SK-N-MC (cell line): ENCODE results near the gene TGDS.

Experiments used
- DNase-seq: peaks from one replicate; pipeline ENCODE4 v3.0.0-alpha.2; 2011; ENCODE audit warnings: low read depth, low spot score
- H3K27ac ChIP-seq: fragments of 200-600 bp; sonication (generic); 2 replicates; pipeline ENCODE4 v1.5.1; 2016; ENCODE audit warnings: mixed run types
- H3K36me3 ChIP-seq: fragments of 200-600 bp; sonication (generic); 2 replicates; pipeline ENCODE4 v1.6.1; 2017; ENCODE audit warnings: antibody characterized with exemption, low read length, mixed read lengths; ENCODE audit not compliant: insufficient read depth
- H3K4me3 ChIP-seq: fragments of 200-600 bp; sonication (generic); 2 replicates; pipeline ENCODE4 v1.5.1; 2016
- H3K9ac ChIP-seq: fragments of 200-600 bp; sonication (generic); 2 replicates; pipeline ENCODE4 v1.8.0; 2017; ENCODE audit warnings: mixed run types, mixed read lengths; ENCODE audit not compliant: insufficient read length
- H3K9me3 ChIP-seq: fragments of 200-600 bp; sonication (generic); 2 replicates; pipeline ENCODE4 v1.6.1; 2017; ENCODE audit warnings: low read depth, mild to moderate bottlenecking, antibody characterized with exemption, low read length, moderate library complexity, mixed read lengths
- EZH2 ChIP-seq: fragments of 200-600 bp; sonication (generic); IDR thresholded peaks from one replicate; pipeline ENCODE4 v1.6.1; 2017; ENCODE audit warnings: antibody characterized with exemption
- FOXP2 ChIP-seq: optimal IDR thresholded peaks from 2 replicates; pipeline ENCODE3; 2011; ENCODE audit warnings: mild to moderate bottlenecking, moderate library complexity; ENCODE audit not compliant: insufficient read depth; ENCODE audit errors: extremely low read length, control extremely low read depth
- POLR2AphosphoS5 ChIP-seq: IDR thresholded peaks from 2 replicates; pipeline ENCODE4 v1.6.1; 2012; ENCODE audit warnings: mild to moderate bottlenecking, low read depth, low read length, borderline replicate concordance

TGDS gene

DNA sequence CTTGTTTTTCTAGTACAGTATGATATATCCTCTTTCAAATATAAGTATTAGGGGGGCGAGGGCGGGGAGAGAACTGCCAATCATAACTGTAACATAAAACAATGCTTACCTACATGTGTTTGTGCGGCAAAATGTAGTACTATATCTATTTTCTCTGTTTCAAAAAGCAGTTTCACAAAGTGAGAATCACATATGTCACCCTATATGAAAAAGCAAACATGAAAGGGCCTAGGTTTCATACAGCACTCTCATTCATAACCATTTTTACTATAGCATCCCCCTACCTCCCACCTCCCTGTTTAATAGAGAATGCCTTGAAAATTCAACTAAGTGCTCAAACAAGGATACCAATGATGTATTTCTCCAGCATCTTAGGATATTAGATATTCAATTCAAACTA is 5.2 kb downstream of the TGDS start:
- no peak overlapping the region for H3K9ac ChIP-seq
- no peak overlapping the region for H3K27ac ChIP-seq
- TF ChIP-seq POLR2AphosphoS5, result no peak
- TF ChIP-seq EZH2, result no peak
- TF ChIP-seq FOXP2, result no peak
- H3K9me3 ChIP-seq, result no peaks in the 10 kb centered on the region
- H3K4me3 ChIP-seq, result no peak overlapping the region
- DNase-seq, result no peak
- peaks cover 52% of the 10 kb centered on the region for H3K36me3 ChIP-seq

- Histone ChIP-seq H3K4me3 (no peak overlapping the region), H3K36me3 (peaks cover 70% of the 10 kb centered on the region), H3K9ac (no peak overlapping the region), H3K27ac (peak overlapping the region; percentile 5; the same call in 1 of the 2 replicates), H3K9me3 (no peaks in the 10 kb centered on the region)
- no peak for TF ChIP-seq FOXP2
- DNase-seq, result no peak
Observed at GRCh38 chr13:94588541-94588940, 7.4 kb downstream of the TGDS start.

- no peak for DNase-seq
- no peak overlapping the region for H3K27ac ChIP-seq
- no peak for TF ChIP-seq EZH2
- no peak for TF ChIP-seq POLR2AphosphoS5
- TF ChIP-seq FOXP2, result no peak
- H3K9me3 ChIP-seq, result no peaks in the 10 kb centered on the region
- no peak overlapping the region for H3K4me3 ChIP-seq
- no peak overlapping the region for H3K9ac ChIP-seq
- peaks cover 73% of the 10 kb centered on the region for H3K36me3 ChIP-seq
Observed at GRCh38 chr13:94586371-94586770, 9.6 kb downstream of the TGDS start.

DNA sequence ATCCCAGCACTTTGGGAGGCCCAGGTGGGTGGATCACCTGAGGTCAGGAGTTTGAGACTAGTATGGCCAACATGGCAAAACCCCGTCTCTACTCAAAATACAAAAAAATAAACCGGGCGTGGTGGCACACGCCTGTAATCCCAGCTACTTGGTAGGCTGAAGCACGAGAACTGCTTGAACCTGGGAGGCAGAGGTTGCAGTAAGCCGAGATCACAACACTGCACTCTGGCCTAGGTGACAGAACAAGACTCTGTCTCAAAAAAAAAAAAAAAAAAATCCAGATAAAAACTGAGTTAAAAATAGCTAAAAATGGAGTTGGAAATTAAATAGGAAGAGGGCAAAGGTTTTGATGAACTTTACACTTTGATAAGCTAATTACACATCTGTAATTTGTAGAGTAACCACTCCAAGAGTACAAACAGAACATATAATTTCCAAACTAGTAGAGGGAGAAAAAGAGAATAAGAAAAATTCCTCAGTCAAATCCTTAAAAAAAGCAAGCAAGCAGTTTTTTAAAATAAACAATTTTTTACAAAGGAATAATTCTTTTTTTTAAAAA is 10.3 kb downstream of the TGDS start:
- TF ChIP-seq FOXP2, result no peak
- no peak for TF ChIP-seq EZH2
- no peak for TF ChIP-seq POLR2AphosphoS5
- Histone ChIP-seq H3K36me3 (peaks cover 71% of the 10 kb centered on the region), H3K9ac (no peak overlapping the region)

DNA sequence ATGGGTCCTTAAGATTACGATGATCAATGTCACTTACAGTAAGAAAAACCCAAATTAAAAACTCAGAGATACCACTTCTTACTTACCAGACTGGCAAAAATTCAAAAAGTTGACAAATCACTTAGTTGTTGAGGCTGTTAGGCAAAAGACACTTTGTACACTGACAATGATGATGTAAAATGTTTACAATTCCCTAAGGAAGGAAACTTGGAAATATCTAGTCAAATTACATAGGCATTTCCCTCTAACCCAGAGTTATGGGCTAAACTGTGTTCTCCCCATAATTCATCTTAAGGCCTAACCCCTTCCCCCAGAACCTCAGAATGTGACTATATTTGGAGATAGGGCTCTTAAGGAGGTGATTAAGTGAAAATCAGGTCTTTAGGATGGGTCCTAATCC is 12.0 kb downstream of the TGDS start:
- TF ChIP-seq FOXP2, result no peak
- no peak for TF ChIP-seq EZH2
- no peak for TF ChIP-seq POLR2AphosphoS5
- H3K4me3 ChIP-seq, result no peak overlapping the region
- DNase-seq, result no peak
- peaks cover 77% of the 10 kb centered on the region for H3K36me3 ChIP-seq
- H3K27ac ChIP-seq, result no peak overlapping the region
- no peak overlapping the region for H3K9ac ChIP-seq
- no peaks in the 10 kb centered on the region for H3K9me3 ChIP-seq

More for the DNA sequence above, 10.3 kb downstream of the TGDS start:
- Histone ChIP-seq H3K4me3 (no peak overlapping the region), H3K27ac (no peak overlapping the region), H3K9me3 (no peaks in the 10 kb centered on the region)
- no peak for DNase-seq

DNA sequence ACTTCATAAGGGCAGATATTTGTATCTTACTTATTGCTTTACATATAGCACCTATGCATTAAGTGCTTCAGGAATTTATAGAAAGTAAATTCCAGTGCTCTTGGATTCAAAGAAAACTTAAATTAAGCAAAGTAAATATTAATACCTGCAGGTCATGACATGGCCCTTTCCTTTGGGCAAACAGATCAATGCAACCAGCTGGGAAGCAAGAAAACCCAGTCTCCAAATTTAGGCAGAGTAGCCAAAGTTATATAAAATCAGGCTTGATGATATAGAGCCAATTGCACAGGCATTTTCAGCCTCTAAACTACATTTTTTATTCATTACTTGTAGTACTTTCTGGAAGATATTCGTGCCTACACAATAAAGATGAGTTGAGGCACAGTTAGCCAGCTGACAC is 16.9 kb downstream of the TGDS start:
- H3K36me3 ChIP-seq, result peaks cover 80% of the 10 kb centered on the region
- no peak overlapping the region for H3K27ac ChIP-seq
- TF ChIP-seq POLR2AphosphoS5 (no peak), EZH2 (no peak), FOXP2 (no peak)

DNA sequence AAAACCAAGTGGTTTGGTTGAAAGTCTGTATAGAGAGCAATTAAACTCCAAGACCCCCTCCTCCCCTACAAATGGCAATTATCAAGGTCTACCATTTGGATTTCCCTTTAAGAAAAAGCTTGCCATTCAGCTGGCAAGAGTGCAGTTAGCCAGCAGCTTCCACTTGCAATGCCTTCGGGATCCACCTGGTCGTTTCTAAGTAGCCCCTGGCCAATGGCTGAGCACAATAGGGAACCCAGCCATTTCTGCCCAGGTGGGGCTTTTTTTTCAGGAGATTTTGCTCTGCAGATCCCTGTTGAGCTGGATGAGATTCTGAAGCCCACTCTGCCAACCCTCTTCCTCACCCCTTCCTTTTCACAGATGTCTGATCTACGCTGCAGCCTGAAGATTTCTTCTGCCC is 26.3 kb downstream of the TGDS start:
- no peak overlapping the region for H3K4me3 ChIP-seq
- H3K9ac ChIP-seq, result no peak overlapping the region
- no peak for DNase-seq
- H3K36me3 ChIP-seq, result peaks cover 49% of the 10 kb centered on the region
- H3K9me3 ChIP-seq, result no peaks in the 10 kb centered on the region
- no peak overlapping the region for H3K27ac ChIP-seq
- no peak for TF ChIP-seq EZH2
- no peak for TF ChIP-seq FOXP2
- TF ChIP-seq POLR2AphosphoS5, result no peak

More for the DNA sequence above, 16.9 kb downstream of the TGDS start:
- DNase-seq, result no peak
- no peaks in the 10 kb centered on the region for H3K9me3 ChIP-seq
- no peak overlapping the region for H3K9ac ChIP-seq
- no peak overlapping the region for H3K4me3 ChIP-seq

GRCh38 chr13:94568443-94568842 is 27.5 kb downstream of the TGDS start:
- TF ChIP-seq EZH2 (no peak), FOXP2 (no peak), POLR2AphosphoS5 (no peak)
- no peak for DNase-seq
- Histone ChIP-seq H3K9ac (no peak overlapping the region), H3K4me3 (no peak overlapping the region), H3K27ac (no peak overlapping the region), H3K36me3 (peaks cover 39% of the 10 kb centered on the region), H3K9me3 (no peaks in the 10 kb centered on the region)

- Histone ChIP-seq H3K4me3 (no peak overlapping the region), H3K9ac (no peak overlapping the region), H3K27ac (no peak overlapping the region), H3K9me3 (no peaks in the 10 kb centered on the region), H3K36me3 (peaks cover 35% of the 10 kb centered on the region)
- no peak for DNase-seq
- TF ChIP-seq POLR2AphosphoS5 (no peak), FOXP2 (no peak), EZH2 (no peak)
Observed at GRCh38 chr13:94567581-94567980, 28.4 kb downstream of the TGDS start.
